DMS53 treated with DMSO at 0.1 percent for 48 hours (cell line): ENCODE results near the gene SCRN2.

Experiments
- DNase-seq: peaks from one replicate; lab custom pipeline; 2025; ENCODE audit not compliant: unreplicated experiment; lab: John Stamatoyannopoulos, UW

SCRN2 gene

DNA sequence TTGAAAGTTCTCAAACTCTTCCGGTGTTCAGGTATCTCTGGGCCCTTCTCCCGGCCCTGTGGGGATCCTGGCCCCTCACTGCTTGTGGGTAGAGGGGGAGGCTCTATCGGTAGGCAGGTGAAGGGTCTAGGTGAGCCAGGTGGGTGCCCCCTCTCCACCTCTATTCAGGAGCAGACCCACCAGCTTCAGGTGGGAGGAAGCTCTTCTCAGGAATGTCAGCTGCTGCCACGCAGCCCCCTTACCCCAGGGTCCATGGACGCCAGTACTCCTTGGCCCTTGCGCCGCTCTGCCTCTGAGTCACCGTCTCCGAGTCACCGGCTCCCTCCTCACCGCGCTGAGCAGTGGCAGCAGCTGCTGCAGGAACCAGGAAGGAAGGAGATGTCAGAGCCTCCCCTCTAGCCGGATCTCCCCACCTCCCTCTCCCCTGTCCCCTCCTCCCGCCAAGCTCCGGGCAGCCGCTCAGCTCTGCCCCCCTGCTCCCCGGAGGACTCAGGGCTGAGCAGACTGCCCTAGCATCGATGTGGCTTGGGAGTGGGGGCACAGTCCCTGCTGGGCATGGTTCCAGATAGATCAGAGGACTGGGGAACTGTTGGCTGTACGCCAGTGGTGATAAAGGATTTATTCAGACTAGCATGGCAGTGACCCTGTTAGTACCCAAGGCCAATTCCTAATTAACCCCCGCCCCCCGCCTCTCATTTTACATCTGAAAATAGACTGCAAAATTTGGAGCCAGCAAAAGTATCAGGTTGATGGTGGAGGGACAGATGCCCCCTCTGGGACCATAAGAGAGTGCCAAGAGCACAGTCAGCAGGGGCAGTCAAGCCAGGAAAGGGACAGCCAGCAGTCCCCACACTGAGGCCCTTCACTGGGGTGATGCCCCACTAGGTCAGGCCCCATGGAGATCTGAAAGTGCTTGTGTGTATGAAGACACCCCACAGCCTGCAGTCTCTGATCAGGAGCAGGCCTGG is 19.4 kb downstream of the SCRN2 start, which contains the start of gene OSBPL7:
Gene OSBPL7, minus strand, starts transcription at position 371 of the 968 bp plus-strand sequence. CDS start 1,516 bp downstream, outside the sequence.
- DNase-seq, result peak; percentile 90

- no peak for DNase-seq
Observed at GRCh38 chr17:47821031-47821423, 20.0 kb downstream of the SCRN2 start.

DNA sequence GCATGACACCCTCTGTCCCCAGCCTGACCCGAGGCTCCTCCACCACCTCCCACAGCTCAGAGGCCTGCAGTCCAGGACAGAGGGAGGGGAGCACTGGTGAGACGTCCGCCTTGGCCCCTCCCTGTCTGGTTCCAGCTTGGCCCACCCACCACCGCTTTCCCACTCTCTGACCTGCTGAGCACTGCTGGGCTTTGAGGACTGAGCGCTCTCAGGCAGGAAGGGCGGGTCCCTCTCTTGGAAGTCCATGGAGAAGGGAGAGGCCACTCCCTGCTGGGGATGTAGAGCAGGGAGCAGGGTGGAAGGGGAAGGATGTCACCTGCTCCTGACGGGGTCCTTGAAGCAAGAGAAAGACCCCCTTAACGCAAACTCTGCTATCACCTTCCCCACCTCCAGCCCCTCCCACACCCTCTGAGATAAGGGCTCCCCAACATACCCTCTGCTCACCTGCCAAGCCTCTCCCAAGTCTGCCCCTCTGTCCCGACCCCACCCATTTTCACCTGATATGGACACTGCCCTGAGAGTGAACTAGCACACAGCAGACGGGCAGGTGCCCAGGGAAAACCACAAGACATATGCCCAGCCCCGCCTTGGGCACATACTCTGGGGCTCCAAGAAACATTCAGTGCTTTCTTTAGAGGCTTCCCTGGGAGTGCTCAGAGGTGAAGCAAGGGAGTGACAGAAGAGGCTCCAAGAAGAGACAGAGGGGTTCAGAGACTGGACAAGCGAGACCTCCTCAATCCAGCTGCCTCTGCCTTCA is 20.9 kb downstream of the SCRN2 start:
- no peak for DNase-seq

DNA sequence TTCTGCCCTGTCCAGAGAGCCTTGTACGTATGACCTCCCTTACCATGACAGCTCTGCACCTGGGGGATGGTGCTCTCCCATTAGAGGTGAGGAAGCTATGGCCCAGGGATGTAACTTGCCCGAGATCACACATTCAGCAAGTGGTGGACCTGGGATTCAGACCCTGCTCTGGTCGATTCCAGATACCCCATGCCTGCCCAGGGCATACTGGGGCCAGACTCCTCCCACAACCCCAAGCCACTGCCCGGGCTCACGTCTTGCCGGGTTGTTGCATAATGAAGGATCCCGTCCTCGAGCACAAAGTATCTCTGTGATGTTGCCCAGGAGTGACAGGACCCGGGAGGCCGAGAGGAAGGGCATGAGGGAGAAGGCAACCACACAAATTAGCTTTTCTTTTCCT is 21.6 kb downstream of the SCRN2 start:
- no peak for DNase-seq

DNA sequence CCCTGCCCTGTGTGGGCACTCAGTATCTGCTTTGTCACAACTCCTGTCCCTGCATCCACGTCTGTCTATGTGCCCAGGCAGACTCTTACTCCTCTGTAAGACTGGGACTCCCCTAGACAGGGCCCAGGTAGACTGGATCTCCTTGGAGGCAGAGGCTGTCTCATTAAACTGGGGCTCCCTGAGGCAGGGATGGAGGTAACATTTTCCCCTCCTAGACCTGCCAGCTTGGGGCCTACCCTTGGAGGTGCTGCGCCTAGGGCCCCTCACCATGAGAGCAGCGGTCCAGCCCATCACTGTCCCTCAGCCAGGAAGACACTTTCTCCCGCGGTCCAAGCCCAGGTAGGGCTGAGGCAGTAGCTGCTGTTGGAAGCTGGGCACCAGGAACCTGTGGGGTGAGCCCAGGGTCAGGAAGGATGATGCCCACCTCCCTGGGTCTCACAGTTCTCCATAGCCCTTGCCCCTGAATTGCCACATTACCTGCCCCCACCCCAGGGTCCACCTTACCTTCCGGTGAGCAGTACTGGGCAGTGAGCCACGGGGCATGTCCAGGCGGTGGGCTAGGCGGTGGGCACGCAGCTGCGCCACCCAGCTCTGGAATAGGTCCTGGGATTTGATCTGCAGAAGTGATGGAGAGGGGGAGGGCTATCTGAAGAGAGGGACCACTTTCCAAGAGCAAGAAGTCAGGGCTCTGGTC is 22.9 kb downstream of the SCRN2 start:
- no peak for DNase-seq

- no peak for DNase-seq
Observed at GRCh38 chr17:47816947-47817346, 24.1 kb downstream of the SCRN2 start.

- no peak for DNase-seq
Observed at GRCh38 chr17:47816111-47816735, 24.9 kb downstream of the SCRN2 start.

GRCh38 chr17:47815106-47815918 is 25.8 kb downstream of the SCRN2 start:
- no peak for DNase-seq

DNA sequence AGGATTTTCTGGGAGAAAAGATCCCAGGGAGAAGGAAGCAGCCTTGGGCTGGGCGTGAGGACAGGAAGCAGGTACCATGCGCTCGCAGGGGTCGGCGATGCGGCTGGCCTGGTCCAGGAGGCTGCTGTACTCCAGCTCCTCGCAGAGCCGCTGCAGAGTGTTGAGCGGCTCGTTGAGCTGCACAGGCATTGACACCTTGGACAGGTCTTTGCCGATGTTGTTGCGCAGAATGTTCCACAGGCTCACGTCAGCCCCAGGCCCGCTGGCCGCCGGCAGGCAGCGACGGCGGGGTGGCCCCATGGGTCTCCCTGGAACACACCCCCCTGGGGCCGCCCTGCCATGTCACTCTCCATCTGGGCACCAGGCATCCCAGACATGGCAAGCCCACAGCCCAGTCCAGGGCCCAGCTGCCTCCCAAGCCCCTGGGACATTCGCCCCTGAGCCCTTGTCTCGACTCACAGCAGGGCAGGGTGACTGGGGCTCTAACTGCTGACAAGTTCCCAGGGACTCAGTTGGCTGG is 27.5 kb downstream of the SCRN2 start:
- no peak for DNase-seq

GRCh38 chr17:47813077-47813476 is 28.0 kb downstream of the SCRN2 start:
- no peak for DNase-seq

DNA sequence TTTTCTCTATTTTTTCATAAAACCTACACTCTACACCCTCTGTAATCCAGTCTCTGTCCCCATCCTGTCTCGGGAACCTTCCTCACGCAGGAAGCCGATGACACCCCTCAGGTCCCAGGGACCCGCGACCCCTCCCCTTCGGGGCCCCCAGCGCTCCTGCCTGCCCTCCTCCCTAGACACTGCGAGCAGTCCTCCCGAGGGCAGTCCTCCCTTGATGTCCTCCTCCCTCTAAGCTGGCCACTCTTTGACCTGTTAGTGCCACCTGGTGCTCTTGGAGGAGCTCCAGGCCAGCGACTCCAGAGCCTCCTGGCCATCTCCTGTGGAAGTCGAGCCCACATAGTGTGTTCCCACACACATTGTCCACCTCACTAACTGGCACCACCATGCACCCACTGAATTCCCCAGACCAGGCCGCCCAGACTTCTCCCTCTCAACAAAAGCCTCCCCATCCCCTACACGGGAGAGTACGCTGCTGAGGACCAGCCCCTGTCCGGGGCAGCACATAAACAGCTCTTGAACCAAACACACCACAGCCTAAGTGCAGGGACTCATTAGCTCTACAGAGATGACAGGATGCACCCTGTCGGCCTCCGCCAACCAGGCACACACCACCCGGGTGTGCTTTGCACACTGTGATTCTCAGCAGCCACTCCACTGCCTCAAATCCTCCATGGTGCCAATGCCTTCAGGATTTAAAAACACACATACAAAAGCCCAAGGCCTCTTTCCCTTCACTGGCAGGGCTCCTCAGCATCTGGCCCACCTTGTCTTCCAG is 28.7 kb downstream of the SCRN2 start:
- DNase-seq, result no peak

DNA sequence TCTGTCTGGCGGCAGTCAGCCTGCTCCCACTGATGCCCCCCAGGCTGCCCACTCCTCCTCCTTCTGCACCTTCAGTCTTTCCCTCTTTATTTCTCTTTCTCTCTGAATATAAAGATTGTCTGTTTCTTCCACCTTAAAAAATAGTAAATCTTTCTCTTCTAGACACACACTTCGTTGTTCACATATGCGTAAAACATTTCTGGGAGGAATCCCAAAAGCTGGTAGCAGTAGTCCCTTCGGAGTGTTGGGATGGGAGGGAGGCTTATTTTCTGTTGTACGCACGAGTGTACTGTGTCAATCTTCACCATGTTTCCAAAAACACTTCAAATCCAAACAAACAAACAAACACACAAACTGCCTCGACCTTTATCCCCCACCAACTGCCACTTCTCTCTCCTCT is 29.4 kb downstream of the SCRN2 start:
- DNase-seq, result no peak

GRCh38 chr17:47810901-47811635 is 30.0 kb downstream of the SCRN2 start:
- no peak for DNase-seq

DNA sequence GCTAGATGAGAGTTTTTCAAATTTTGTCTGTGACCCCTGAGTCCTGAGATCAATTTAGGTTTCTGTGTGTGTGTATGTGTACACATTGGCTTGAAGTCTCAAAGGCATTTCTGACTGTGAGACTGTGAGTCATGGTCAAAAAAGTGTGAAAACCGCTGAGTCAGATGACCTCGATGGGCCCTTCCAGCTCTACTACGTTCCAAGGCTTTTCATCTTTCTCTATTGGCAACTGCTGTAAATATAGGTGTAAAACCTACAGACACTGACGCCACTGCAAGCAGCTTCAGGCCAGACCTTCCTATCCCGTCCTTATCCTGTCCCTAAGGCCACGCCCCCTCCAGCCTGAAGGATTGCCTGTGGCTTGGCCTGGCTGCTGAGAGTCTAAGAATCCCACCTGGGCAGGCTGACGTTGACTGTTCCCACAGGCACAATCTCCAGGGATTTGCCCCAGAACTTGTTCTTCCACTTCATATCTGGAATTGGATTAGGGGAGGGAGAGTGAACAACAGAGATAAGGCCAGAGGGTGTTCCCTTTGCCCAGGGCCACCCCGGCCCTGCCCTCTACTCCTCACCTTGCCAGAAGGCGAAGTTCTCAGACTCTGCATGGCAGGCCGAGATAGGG is 30.8 kb downstream of the SCRN2 start:
- DNase-seq, result peak; percentile 62

DNA sequence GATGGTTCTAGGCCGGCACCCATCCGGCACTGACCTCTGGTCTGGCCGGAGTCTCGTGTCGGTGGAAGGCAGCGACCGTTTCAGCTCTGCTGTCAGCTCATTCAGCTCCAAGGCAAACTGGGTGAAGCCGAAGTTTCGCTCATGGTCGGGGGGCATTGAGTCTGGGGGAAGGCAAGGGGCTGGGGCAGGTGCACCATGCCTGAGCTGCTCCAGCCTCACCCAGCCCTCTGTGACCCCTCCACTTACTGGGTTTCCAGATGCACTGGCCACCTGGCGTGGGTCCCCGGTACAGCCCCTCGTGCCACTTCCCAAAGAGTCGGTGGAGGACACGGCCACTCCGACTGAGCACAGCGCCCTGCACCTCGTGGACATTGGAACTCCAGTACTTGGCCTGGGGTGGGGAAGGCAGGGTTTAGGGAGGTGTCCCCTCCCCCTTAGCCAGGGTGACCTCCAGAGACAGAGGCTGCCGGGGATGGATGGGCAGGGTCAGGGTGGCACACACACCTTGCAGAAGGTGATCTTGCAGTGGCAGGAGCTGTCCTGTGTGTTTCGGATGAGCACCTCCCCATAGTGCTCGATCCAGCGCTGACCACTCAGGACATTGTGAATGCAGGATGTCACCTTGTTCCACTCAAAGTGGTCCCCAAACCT is 32.1 kb downstream of the SCRN2 start:
- DNase-seq, result no peak

GRCh38 chr17:47808036-47808829 is 32.8 kb downstream of the SCRN2 start:
- no peak for DNase-seq

DNA sequence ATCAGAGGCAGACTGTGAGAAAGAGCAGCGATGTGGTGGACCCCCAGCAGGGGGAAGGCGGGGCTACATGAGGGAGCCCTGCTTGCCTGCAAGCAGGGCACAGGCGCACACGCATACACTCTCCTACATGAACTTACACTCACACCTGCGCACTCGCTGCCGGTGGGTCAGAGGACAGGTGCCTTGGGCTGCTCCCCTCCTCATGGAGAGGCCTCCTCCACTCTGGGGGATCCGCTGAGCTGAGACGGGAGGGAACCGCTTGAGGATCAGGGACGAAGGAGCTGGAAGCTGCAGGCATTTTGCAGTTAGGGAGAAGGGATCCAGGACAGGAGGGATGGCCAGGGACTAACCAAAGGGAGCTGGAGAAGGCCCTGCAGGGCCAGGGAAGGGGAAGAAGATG is 33.7 kb downstream of the SCRN2 start:
- no peak for DNase-seq
